ENCODE data around the gene ATF4.
A peak's percentile ranks its signal among the peaks of the same experiment; 100 is the strongest.

GRCh38 chr22:39496131-39496838 is 24.1 kb upstream of the ATF4 start:
- TF ChIP-seq EZH2 (IDR thresholded peaks at IDR 0.05; ENCODE audit: low read depth) (no peak), CTCF (conservative IDR thresholded peaks at IDR 0.05) (peak; percentile 87)

All from PC-9 (cell line).